ENCODE results near the gene RPS6KA2.

Gene RPS6KA2

GRCh38 chr6:166463359-166464067 lies 163.5 kb downstream of the RPS6KA2 start:
- TF ChIP-seq, protein P1, sequence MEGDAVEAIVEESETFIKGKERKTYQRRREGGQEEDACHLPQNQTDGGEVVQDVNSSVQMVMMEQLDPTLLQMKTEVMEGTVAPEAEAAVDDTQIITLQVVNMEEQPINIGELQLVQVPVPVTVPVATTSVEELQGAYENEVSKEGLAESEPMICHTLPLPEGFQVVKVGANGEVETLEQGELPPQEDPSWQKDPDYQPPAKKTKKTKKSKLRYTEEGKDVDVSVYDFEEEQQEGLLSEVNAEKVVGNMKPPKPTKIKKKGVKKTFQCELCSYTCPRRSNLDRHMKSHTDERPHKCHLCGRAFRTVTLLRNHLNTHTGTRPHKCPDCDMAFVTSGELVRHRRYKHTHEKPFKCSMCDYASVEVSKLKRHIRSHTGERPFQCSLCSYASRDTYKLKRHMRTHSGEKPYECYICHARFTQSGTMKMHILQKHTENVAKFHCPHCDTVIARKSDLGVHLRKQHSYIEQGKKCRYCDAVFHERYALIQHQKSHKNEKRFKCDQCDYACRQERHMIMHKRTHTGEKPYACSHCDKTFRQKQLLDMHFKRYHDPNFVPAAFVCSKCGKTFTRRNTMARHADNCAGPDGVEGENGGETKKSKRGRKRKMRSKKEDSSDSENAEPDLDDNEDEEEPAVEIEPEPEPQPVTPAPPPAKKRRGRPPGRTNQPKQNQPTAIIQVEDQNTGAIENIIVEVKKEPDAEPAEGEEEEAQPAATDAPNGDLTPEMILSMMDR (IDR thresholded peaks at IDR 0.05; ENCODE audit: low read length, missing control alignments) = no peak
- no peak for DNase-seq (ENCODE audit: low read depth)
- H3K4me3 ChIP-seq (replicated peaks; ENCODE audit: low read depth, low read length) = no peak overlapping the region

GRCh38 chr6:166462461-166463135 lies 164.5 kb downstream of the RPS6KA2 start:
- no peak for DNase-seq (ENCODE audit: low read depth)
- no peak overlapping the region for H3K4me3 ChIP-seq (replicated peaks; ENCODE audit: low read depth, low read length)
- TF ChIP-seq, protein P1 (IDR thresholded peaks at IDR 0.05; ENCODE audit: low read length, missing control alignments) = no peak

DNA sequence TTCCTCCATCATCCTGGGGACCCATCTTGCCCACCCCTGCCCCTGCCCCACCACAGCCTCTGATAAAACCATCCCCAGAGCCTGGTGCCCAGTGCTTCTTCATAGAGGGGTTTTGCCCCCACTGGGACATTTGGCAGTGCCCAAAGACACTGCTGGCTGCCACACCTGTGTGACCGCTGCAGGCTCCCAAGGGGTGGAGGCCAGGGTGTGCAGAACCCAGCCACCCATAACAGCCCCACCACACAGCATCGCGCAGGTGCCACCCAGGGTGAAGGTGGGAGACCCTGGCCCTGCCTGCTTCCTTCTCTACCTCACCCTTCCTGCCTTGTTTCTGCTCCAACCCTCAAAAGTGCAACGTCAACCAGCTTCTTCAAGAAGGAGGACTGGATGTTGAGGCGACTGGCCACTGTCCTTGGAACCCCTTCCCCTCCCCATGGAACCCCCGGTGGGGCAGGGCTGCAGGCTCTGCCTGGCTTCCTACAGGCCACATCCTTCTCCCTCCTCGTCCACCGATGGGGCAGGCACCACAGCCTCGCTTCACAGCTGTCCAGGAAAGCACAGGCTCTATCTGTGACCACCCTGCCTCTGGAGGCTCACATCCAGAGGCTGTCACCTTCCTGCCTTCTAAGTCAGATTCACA lies 165.1 kb downstream of the RPS6KA2 start:
- TF ChIP-seq, protein P1 (IDR thresholded peaks at IDR 0.05; ENCODE audit: low read length, missing control alignments) = no peak
- H3K4me3 ChIP-seq (replicated peaks; ENCODE audit: low read depth, low read length) = no peak overlapping the region
- no peak for DNase-seq (ENCODE audit: low read depth)

- H3K4me3 ChIP-seq (replicated peaks; ENCODE audit: low read depth, low read length) = no peak overlapping the region
- TF ChIP-seq, protein P1 (IDR thresholded peaks at IDR 0.05; ENCODE audit: low read length, missing control alignments) = no peak
- peak; percentile 36 for DNase-seq (ENCODE audit: low read depth)
Measured at GRCh38 chr6:166460473-166461437, 166.3 kb downstream of the RPS6KA2 start.

GRCh38 chr6:166459906-166460305 lies 167.1 kb downstream of the RPS6KA2 start:
- no peak for DNase-seq (ENCODE audit: low read depth)
- TF ChIP-seq, protein P1 (IDR thresholded peaks at IDR 0.05; ENCODE audit: low read length, missing control alignments) = no peak
- H3K4me3 ChIP-seq (replicated peaks; ENCODE audit: low read depth, low read length) = no peak overlapping the region

GRCh38 chr6:166459272-166459671 lies 167.8 kb downstream of the RPS6KA2 start:
- DNase-seq (ENCODE audit: low read depth) = no peak
- no peak overlapping the region for H3K4me3 ChIP-seq (replicated peaks; ENCODE audit: low read depth, low read length)
- TF ChIP-seq, protein P1 (IDR thresholded peaks at IDR 0.05; ENCODE audit: low read length, missing control alignments) = no peak
